GF-D8 (cell line): ENCODE results near the gene SORCS2.

ENCODE experiments used
- DNase-seq: peaks from one replicate; lab custom pipeline; 2025; lab: John Stamatoyannopoulos, UW

SORCS2 gene

GRCh38 chr4:7186516-7187167 lies 5.7 kb upstream of the SORCS2 start:
- DNase-seq, result no peak

- no peak for DNase-seq
Measured at GRCh38 chr4:7187168-7187535, 5.2 kb upstream of the SORCS2 start.

- no peak for DNase-seq
Measured at GRCh38 chr4:7187691-7188090, 4.6 kb upstream of the SORCS2 start.

GRCh38 chr4:7189066-7189465 lies 3.3 kb upstream of the SORCS2 start:
- DNase-seq, result no peak

GRCh38 chr4:7189475-7190277 lies 2.7 kb upstream of the SORCS2 start:
- no peak for DNase-seq

- no peak for DNase-seq
Measured at GRCh38 chr4:7190278-7190594, 2.1 kb upstream of the SORCS2 start.

- no peak for DNase-seq
Measured at GRCh38 chr4:7190691-7191545, 1.4 kb upstream of the SORCS2 start.

GRCh38 chr4:7191546-7192251 lies 639 bp upstream of the SORCS2 start:
- DNase-seq, result no peak

GRCh38 chr4:7193030-7193958 lies 956 bp downstream of the SORCS2 start:
- DNase-seq, result no peak

GRCh38 chr4:7194251-7195140 lies 2.2 kb downstream of the SORCS2 start:
- DNase-seq, result no peak

GRCh38 chr4:7195141-7195515 lies 2.8 kb downstream of the SORCS2 start:
- DNase-seq, result no peak

- DNase-seq, result no peak
Measured at GRCh38 chr4:7195546-7196287, 3.4 kb downstream of the SORCS2 start.

- no peak for DNase-seq
Measured at GRCh38 chr4:7196288-7196651, 3.9 kb downstream of the SORCS2 start.

GRCh38 chr4:7196736-7197135 lies 4.4 kb downstream of the SORCS2 start:
- no peak for DNase-seq

GRCh38 chr4:7197910-7198309 lies 5.6 kb downstream of the SORCS2 start:
- DNase-seq, result no peak

- no peak for DNase-seq
Measured at GRCh38 chr4:7198440-7199128, 6.2 kb downstream of the SORCS2 start.

- DNase-seq, result no peak
Measured at GRCh38 chr4:7199129-7199725, 6.9 kb downstream of the SORCS2 start.

GRCh38 chr4:7199771-7200441 lies 7.6 kb downstream of the SORCS2 start:
- no peak for DNase-seq
